HK-2 (cell line): Measurements from ENCODE around the gene CLIC4.
"Not testable (repeated sequence)": the region's sequence is repeated elsewhere in the genome, so short reads cannot be mapped to it uniquely, and the experiment has no call there.

Experiments used
- DNase-seq: peaks from one replicate; pipeline ENCODE4 v3.0.0-alpha.2; 2018; ENCODE audit not compliant: unreplicated experiment

The CLIC4 gene

GRCh38 chr1:24806588-24806987 lies 61.3 kb downstream of the CLIC4 start:
- no peak for DNase-seq

DNA sequence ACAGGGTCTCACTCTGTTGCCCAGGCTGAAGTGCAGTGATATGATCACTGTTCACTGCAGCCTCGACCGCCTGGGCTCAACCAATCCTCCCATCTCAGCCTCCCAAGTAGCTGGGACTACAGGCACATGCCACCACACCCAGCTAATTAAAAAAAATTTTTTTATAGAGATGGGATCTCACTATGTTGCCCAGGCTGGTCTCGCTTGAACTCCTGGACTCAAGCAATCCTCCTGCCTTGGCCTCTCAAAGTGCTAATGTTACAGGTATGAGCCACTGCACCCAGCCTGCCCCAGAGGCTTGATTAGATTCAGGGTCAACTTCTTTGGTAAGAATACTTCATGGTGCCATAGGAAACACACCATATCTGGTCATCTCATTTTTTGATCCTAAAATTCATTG lies 66.2 kb downstream of the CLIC4 start:
- DNase-seq = not testable (repeated sequence)

- not testable (repeated sequence) for DNase-seq
Observed at GRCh38 chr1:24820221-24820620, 75.0 kb downstream of the CLIC4 start.

GRCh38 chr1:24822887-24823286 lies 77.6 kb downstream of the CLIC4 start:
- no peak for DNase-seq

DNA sequence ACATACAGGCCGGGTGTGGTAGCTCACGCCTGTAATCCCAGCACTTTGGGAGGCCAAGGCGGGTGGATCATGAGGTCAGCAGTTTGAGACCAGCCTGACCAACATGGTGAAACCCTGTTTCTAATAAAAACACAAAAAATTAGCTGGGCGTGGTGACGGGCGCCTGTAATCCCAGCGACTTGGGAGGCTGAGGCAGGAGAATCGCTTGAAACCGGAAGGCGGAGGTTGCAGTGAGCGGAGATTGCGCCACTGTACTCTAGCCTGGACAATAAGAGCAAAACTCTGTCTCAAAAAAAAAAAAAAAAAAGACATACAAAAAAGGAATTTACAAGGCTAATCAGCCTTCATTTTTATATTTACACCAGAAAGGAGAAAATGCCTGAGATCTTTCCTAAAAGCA lies 78.2 kb downstream of the CLIC4 start:
- not testable (repeated sequence) for DNase-seq

DNA sequence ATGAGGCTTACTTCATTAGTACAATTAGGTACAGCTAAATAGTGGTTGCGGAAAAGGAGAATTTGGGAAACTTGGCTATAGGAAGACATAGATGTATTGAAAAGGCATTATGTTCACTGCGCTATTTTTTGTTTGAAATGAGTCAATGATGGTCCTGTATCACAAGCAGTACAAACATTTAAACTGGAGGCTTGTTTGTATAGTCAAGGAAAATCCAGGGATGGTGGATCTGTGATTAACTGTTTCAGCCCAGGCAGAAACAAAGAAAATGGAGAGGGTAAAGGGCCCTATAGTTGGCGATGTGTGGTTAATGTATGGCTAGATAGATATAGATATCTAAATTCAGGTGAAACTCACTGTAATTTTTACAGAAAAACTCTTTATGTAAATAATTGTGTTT lies 79.9 kb downstream of the CLIC4 start:
- no peak for DNase-seq

GRCh38 chr1:24826510-24826909 lies 81.3 kb downstream of the CLIC4 start:
- no peak for DNase-seq

- DNase-seq = no peak
Observed at GRCh38 chr1:24827379-24828135, 82.3 kb downstream of the CLIC4 start.

DNA sequence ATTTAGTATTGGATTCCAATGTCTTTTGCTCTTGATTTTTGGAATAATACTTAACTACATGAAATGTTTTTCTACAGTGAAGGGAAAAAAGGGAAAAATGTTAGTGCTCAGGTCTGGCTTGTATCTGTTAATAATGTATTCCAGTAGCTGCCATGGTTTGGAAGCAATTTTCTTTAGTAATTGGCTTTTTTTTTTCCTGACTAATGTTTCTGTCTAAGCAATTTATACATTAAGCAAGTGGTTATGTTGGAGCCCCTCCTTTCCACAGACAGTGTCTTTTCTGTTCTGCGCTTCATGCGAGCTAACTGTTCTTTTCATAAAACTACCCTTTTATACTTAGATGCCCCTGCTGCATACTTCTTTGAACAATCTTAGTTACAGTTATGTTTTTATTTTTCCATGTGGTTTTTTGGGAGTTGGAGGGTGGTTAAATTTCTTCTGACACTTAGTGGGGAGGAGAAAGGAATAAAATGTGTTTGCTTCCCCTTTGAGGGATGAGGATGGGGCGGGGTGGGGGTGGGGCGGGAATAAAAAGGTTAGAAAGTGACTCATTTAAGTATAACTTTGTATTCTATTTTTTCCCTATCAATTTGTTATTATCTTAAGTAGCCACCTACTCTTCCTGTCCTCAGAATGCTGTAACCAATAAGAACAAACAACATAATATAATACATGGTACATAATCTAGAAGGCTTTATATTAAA lies 83.1 kb downstream of the CLIC4 start:
- DNase-seq = no peak

GRCh38 chr1:24828887-24829192 lies 83.6 kb downstream of the CLIC4 start:
- DNase-seq = no peak

DNA sequence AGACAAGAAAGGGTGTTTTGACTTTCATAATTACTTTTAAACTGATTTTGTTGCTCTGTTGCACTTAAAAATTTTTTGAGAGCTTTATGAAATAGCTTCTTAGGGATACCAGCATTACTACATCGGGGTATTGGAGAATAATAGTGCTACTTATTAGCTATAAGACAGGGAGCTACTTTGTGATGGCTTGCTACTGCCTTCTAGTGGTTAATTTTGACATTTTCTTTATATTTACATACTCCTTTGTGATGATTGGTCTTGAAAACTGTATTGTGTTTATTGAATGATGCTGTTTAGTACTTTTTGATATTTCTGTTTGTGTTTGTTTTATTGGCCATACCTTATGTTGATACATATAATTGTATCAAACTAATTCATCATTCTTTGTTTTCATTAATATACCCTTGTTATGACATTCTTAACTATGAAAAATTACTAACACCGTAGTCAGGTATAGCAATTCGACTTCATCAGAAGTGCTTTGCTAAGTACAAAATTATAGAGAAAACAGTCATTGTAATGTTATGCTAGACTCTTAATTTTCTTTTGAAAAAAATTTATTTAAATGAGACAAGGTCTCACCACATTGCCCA lies 85.5 kb downstream of the CLIC4 start:
- DNase-seq = no peak

GRCh38 chr1:24841593-24841992 lies 96.3 kb downstream of the CLIC4 start:
- DNase-seq = no peak

DNA sequence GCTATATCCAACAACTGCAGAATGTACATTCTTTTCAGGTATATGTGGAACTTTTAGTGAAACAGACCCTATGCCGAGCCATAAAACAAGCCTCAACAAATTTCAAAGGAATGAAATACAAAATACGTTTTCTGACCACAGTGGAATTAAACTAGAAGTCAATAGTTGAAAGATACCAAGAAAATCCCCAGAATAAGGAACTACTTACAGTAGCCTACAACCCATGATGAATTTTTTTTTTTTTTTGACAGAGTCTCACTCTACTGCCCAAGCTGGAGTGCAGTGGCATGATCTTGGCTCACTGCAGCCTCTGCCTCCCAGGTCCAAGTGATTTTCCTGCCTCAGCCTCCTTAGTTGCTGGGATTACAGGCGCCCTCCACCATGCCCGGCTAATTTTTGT lies 101.4 kb downstream of the CLIC4 start:
- no peak for DNase-seq

DNA sequence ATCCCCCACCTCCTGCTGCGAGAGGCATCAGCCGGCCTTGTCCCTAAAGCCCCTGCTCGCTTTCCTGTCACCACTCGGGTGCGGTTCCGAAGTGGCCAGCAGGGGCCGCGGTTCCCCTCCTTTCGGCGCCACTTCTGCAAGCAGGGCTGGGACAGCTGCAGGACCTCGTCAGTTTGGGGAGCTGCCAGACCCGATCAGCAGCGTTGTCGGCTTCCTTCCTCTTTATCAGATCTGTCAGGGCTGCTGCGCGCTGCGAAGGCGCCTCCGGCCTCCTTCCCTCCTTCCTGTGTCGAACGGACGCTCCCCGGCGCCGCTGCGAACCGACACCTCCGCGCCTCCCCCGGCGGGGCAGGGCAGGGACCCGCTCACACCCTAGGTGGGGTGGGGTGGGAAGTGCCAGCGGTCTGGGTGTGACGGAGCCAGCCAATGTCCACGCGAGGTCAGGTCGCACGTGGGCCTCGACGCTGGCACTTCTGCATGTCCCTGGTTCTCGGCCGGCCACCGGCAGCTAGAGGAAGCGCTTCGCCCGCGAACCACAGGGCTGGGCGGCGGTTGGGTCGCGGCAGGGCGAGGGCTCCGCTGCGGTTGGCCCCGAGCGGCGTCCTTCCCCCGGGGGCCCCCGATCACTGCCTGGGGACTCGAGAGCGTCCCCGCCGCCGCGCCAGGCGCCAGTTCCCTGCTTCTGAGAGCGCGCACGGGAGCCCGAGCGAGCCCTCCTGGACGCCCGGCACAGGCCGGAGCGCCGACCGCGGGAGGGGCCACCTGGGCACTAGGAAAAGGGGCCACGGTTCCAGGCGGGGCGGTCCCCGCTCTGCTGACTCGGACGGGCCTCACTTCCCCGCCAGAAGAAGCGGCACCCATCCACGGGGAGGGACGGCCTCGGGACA lies 103.0 kb downstream of the CLIC4 start:
- peak; percentile 88 for DNase-seq

DNA sequence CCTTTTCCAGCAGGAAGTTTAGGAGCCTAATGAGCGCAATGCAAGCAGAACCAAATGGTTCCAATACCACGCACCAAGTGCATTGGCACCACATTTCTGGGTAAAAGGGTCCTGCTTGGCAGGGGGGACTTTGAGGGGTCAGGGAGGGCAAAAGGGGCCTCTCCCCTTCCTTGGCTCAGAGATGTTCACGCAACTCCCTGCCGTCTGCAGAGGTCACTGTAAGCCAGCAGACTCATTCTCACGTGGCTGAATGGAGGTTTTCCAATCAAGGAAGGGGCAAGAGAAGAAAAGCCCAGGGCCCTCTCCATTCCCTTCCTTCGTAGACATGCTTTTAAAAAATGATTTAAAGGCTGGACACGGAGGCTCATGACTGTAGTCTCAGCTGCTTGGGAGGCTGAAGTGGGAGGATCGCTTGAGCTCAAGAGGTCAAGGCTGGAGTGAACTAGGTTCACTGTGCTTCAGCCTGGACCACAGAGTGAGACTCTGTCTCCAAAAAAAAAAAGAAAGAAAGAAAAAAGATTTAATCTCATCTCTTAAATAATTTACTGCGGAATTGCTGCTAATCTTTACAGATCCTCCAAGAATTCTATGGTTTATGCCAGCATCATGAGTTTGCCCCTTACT lies 104.5 kb downstream of the CLIC4 start:
- DNase-seq = peak; percentile 32

DNA sequence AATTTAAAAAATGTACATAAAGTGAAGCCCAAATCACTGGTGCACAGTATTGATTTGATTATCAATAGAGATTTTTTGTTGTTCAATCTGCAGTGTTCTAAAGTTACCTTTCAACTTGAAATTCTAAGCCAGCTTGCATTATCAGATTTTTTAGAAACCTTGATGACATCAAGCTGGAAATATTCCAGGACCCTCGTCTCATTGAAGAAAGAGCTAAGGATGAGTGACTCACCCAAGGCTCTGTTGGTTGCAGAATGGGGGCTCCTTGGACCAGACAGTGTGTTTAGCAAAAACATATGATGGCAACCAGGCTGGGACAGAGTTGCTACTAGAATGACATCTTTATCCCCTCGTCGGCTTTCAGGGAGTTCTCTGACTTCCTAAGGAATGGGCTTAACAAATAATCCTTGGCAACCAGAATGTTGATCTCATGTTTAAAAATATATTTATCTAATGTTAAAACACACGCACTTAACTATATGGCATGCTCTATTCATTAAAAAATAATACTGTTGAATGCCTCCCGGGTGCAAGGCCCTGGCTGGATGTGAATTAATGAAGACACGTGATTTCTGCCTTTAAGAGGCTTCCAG lies 105.2 kb downstream of the CLIC4 start:
- DNase-seq = no peak

DNA sequence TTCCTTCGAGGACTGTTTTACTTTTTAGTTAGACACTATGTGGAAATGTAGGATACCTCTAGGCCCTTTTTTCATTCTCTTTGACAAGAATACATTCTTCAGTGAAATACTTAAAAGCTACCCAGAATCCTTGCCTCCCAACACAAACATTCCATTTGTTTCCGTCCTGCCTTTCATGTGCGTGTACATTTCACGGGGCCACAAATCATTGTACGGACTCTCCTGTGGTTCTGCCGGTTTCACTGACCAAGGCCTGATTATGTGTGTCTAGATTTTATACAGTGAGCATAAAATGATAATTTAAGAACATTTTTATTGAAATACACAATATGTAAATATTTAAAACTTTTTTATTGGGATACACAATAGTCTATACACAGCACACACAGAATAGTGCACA lies 108.4 kb downstream of the CLIC4 start:
- no peak for DNase-seq

DNA sequence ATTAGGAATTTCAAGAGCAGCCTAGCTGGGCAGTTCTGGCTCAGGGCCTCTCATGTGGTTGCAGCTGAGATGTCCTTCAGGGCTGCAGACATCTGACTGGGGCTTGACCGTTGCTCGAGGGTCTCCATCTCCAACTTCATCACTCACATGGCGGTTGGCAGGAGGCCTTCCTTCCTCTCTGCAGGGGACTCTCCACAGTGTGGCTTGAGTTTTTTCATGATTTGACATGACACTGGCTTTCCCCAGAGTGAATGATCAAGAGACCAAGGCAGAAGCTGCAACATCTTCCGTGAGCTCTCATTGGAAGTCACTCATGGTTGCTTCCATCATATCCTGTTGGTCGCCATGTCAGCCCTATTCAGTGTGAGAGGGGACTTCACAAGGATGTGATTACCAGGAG lies 110.2 kb downstream of the CLIC4 start:
- DNase-seq = no peak

GRCh38 chr1:24856787-24857506 lies 111.7 kb downstream of the CLIC4 start:
- no peak for DNase-seq

GRCh38 chr1:24857507-24858133 lies 112.4 kb downstream of the CLIC4 start:
- no peak for DNase-seq
